Measurements from ENCODE around the gene HBS1L. TPM values are rescaled to one million over a fixed set of nuclear protein-coding genes. Genes with fewer than 3 reads are reported as not detected.
A peak's percentile ranks its signal among the peaks of the same experiment; 100 is the strongest.

HBS1L gene
- total RNA-seq, 1 experiment from 2014 or later = 95.4 TPM

- Mint-ChIP-seq H3K4me1 (peaks cover 15% of the 10 kb centered on the region), H3K4me3 (no peak overlapping the region), H3K9me3 (no peaks in the 10 kb centered on the region), H3K36me3 (peaks cover 6% of the 10 kb centered on the region), H3K27me3 (ENCODE audit: low read depth) (no peaks in the 10 kb centered on the region), H3K27ac (no peak overlapping the region)
- TF ChIP-seq EMX1 (CRISPR knock-in tag; IDR thresholded peaks at IDR 0.05) = no peak
- TF ChIP-seq SP1 (CRISPR knock-in tag; conservative IDR thresholded peaks at IDR 0.05) = no peak
- no peak for TF ChIP-seq NR3C1 (CRISPR knock-in tag; conservative IDR thresholded peaks at IDR 0.05; ENCODE audit: low read depth)
- no peak for TF ChIP-seq JUN (CRISPR knock-in tag; IDR thresholded peaks at IDR 0.05)
- peak; percentile 27; the same call in 1 of the 2 replicates for TF ChIP-seq CTCF (IDR thresholded peaks at IDR 0.05)
- TF ChIP-seq ZNF671 (CRISPR knock-in tag; IDR thresholded peaks at IDR 0.05) = no peak
- TF ChIP-seq ATF3 (CRISPR knock-in tag; conservative IDR thresholded peaks at IDR 0.05) = no peak
- ATAC-seq (no peak), DNase-seq (ENCODE audit: low spot score) (no peak)
- CTCF ChIA-PET = interaction anchor here (0.5 to 1.0 kb wide), 11 partner anchors 8 to 60 kb away, joined by 3 to 9 read pairs (median 4); no protein-coding TSS in a partner anchor
- POLR2A ChIA-PET = no interaction called here
These were observed 52.3 kb downstream of the HBS1L start for GRCh38 chr6:135002229-135002844.

- Mint-ChIP-seq H3K4me3 (no peak overlapping the region), H3K9me3 (no peaks in the 10 kb centered on the region), H3K4me1 (peaks cover 21% of the 10 kb centered on the region), H3K27ac (no peak overlapping the region), H3K27me3 (ENCODE audit: low read depth) (no peaks in the 10 kb centered on the region), H3K36me3 (peaks cover 13% of the 10 kb centered on the region)
- no peak for TF ChIP-seq FOXP1 (CRISPR knock-in tag; IDR thresholded peaks at IDR 0.05; ENCODE audit: borderline replicate concordance)
- no peak for TF ChIP-seq AR (CRISPR knock-in tag; IDR thresholded peaks at IDR 0.05)
- TF ChIP-seq ZNF416 (CRISPR knock-in tag; IDR thresholded peaks at IDR 0.05) = no peak
- no peak for TF ChIP-seq IRF2 (CRISPR knock-in tag; IDR thresholded peaks at IDR 0.05; ENCODE audit: borderline replicate concordance, low read depth)
- TF ChIP-seq GRHL2 (CRISPR knock-in tag; IDR thresholded peaks at IDR 0.05; ENCODE audit: insufficient replicate concordance, severe bottlenecking) = no peak
- no peak for TF ChIP-seq PRDM15 (CRISPR knock-in tag; IDR thresholded peaks at IDR 0.05)
- TF ChIP-seq USF2 (CRISPR knock-in tag; IDR thresholded peaks at IDR 0.05) = no peak
- no peak for TF ChIP-seq TCF7 (CRISPR knock-in tag; IDR thresholded peaks at IDR 0.05; ENCODE audit: low read depth)
- no peak for TF ChIP-seq ZNF425 (CRISPR knock-in tag; conservative IDR thresholded peaks at IDR 0.05)
- no peak for TF ChIP-seq ATF3 (CRISPR knock-in tag; conservative IDR thresholded peaks at IDR 0.05)
- TF ChIP-seq ERG (CRISPR knock-in tag; IDR thresholded peaks at IDR 0.05) = no peak
- TF ChIP-seq TEAD1 (CRISPR knock-in tag; IDR thresholded peaks at IDR 0.05) = no peak
- POLR2A ChIA-PET = no interaction called here
- peak; percentile 78 for ATAC-seq
- CTCF ChIA-PET = interaction anchor here (0.7 to 1.1 kb wide), 2 partner anchors 11 to 434 kb away, joined by 3 to 5 read pairs; no protein-coding TSS in a partner anchor
- DNase-seq (ENCODE audit: low spot score) = no peak
These were observed 55.5 kb downstream of the HBS1L start for GRCh38 chr6:134999107-134999506.

Measured in WTC11 (cell line).